Activated T-helper 17 cell treated with anti-CD3 and anti-CD28 coated beads, Interleukin-2, amount 50 U/mL, for 72 hours (primary cell): ENCODE measurements around the gene MCRIP2. TPM values are rescaled to one million over a fixed set of nuclear protein-coding genes. Genes with fewer than 3 reads are reported as not detected.

ENCODE experiments used
- ATAC-seq: fragments of 150-1000 bp; cut with Tn5 transposase; replicated peaks from 2 replicates; pipeline ENCODE4 v1.10.0; 2021; ENCODE audit warnings: mild to moderate bottlenecking, moderate library complexity
- H3K27ac Mint-ChIP-seq: one replicate; pipeline ENCODE4 v1.8.0; 2022; ENCODE audit warnings: mixed read lengths
- H3K27me3 Mint-ChIP-seq: one replicate; pipeline ENCODE4 v1.8.0; 2022; ENCODE audit warnings: mixed read lengths
- H3K36me3 Mint-ChIP-seq: one replicate; pipeline ENCODE4 v1.8.0; 2022; ENCODE audit warnings: low read depth, mild to moderate bottlenecking, mixed read lengths
- H3K4me1 Mint-ChIP-seq: one replicate; pipeline ENCODE4 v1.8.0; 2022; ENCODE audit warnings: mixed read lengths
- H3K4me3 Mint-ChIP-seq: one replicate; pipeline ENCODE4 v1.8.0; 2022; ENCODE audit warnings: mild to moderate bottlenecking, mixed read lengths
- H3K9me3 Mint-ChIP-seq: one replicate; pipeline ENCODE4 v1.8.0; 2022; ENCODE audit warnings: mixed read lengths
- total RNA-seq, 2 donors: library from RNA; stranded (reverse); gene quantifications; one replicate each; pipeline ENCODE4 v1.2.3, GENCODE V29; 2022

Gene MCRIP2
- total RNA-seq, 2 donors from 2014 or later: 29.2 to 54.5 TPM

- no peak for ATAC-seq
- Mint-ChIP-seq H3K4me3 (peak overlapping the region; percentile 82), H3K27me3 (no peaks in the 10 kb centered on the region), H3K36me3 (no peaks in the 10 kb centered on the region), H3K9me3 (no peaks in the 10 kb centered on the region), H3K4me1 (peaks cover 9% of the 10 kb centered on the region), H3K27ac (no peak overlapping the region)
These were observed 52.1 kb downstream of the MCRIP2 start for GRCh38 chr16:693766-694165.

- Mint-ChIP-seq H3K4me1 (peaks cover 9% of the 10 kb centered on the region), H3K27me3 (no peaks in the 10 kb centered on the region), H3K4me3 (peak overlapping the region; percentile 90), H3K9me3 (no peaks in the 10 kb centered on the region), H3K27ac (no peak overlapping the region), H3K36me3 (no peaks in the 10 kb centered on the region)
- no peak for ATAC-seq
These were observed 52.7 kb downstream of the MCRIP2 start for GRCh38 chr16:694187-694862.

DNA sequence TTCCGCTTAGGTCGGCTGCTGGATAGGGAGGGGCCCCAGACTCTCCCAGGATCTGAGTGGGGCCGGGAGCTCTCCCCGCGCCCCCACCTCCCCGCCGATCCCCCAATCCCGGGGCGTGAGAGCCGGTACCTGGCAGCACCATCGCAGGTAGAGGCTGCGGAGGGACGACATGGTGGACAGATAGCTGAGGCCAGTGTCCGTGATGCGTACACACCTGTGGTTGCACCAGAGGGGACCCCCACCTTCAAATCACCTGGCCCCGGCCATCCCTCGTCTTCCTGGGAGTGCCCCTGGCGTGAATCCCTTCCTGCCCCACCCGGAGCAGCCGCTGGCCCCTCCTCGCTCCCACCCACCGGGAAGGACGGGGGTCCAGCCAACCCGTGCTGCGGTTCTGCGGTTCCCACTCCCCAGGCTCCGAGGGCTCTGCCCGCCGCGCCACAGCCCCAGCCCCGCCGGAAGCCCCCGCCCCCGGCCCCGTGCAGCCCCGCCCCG, 53.3 kb downstream of the MCRIP2 start:
- Mint-ChIP-seq H3K36me3 (no peaks in the 10 kb centered on the region), H3K9me3 (no peaks in the 10 kb centered on the region), H3K27ac (peak overlapping the region; percentile 90), H3K4me1 (peaks cover 9% of the 10 kb centered on the region), H3K4me3 (peak overlapping the region; percentile 90), H3K27me3 (no peaks in the 10 kb centered on the region)
- ATAC-seq: no peak

DNA sequence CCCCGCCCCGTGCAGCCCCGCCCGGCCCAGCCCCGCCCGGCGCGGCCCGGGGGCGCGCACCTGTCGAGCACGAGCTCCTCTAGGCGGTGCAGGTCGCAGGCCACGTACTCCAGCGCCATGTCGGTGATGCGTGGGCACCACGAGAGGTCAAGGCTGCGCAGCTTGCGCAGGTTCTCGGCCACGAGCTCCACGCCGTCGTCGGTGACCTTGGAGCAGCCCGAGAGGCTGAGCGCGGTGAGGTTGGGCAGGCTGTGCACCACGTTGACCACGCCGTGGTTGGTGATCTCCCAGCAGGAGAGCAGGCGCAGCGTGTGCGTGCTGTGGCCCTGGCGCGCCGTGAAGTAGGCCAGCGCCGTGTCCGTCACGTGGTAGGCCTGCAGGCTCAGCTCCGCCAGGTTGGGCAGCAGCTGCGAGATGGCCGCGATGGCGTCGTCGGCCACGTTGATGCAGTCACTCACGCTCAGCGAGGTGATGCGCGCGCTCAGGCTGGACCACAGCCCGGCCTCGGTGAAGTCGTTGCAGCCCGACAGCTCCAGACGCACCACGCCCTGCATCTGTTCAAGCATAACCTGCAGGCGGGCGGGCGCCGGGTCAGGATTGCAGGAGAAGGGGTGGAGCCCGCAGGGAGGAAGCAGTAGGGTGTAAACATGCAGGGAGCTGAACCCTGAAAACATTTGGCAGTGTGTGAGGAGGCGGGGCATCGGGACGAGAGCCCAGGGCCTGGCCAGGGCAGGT, 53.9 kb downstream of the MCRIP2 start:
- peaks cover 9% of the 10 kb centered on the region for H3K4me1 Mint-ChIP-seq
- H3K4me3 Mint-ChIP-seq: peak overlapping the region; percentile 90
- no peaks in the 10 kb centered on the region for H3K27me3 Mint-ChIP-seq
- ATAC-seq: peak; percentile 86
- no peaks in the 10 kb centered on the region for H3K9me3 Mint-ChIP-seq
- peak overlapping the region; percentile 90 for H3K27ac Mint-ChIP-seq
- no peaks in the 10 kb centered on the region for H3K36me3 Mint-ChIP-seq

Other genes with a start within 250 kb of the MCRIP2 start
- gene NME4, start 244.6 kb upstream of the MCRIP2 start, total RNA-seq: 10 to 100 TPM; 21.8 to 41.9 TPM
- gene DECR2, start 239.9 kb upstream of the MCRIP2 start, total RNA-seq: 10 to 100 TPM; 12.0 to 12.7 TPM
- 10 to 100 TPM; 26.9 to 28.3 TPM for gene RAB11FIP3, start 216.2 kb upstream of the MCRIP2 start, total RNA-seq
- gene CAPN15, start 114.1 kb upstream of the MCRIP2 start, total RNA-seq: 100 to 1,000 TPM in 1 of 2 donors, 10 to 100 TPM in 1; 61.1 to 117 TPM
- gene PRR35, start 81.4 kb upstream of the MCRIP2 start, total RNA-seq: not detected
- 1 to 10 TPM in 1 of 2 donors, under 1 TPM in 1; 0.80 to 1.1 TPM for gene NHLRC4, start 74.8 kb upstream of the MCRIP2 start, total RNA-seq
- gene PIGQ, start 71.9 kb upstream of the MCRIP2 start, total RNA-seq: 10 to 100 TPM; 28.0 to 34.2 TPM
- 10 to 100 TPM; 12.9 TPM for gene RAB40C, start 51.8 kb upstream of the MCRIP2 start, total RNA-seq
- under 1 TPM; 0.45 to 0.53 TPM for gene WFIKKN1, start 10.8 kb upstream of the MCRIP2 start, total RNA-seq
- 100 to 1,000 TPM in 1 of 2 donors, 10 to 100 TPM in 1; 87.4 to 115 TPM for gene METTL26, start 5.5 kb upstream of the MCRIP2 start, total RNA-seq
- 10 to 100 TPM; 50.7 to 93.9 TPM for gene WDR90, start 7.5 kb downstream of the MCRIP2 start, total RNA-seq
- gene RHOT2, start 26.3 kb downstream of the MCRIP2 start, total RNA-seq: 100 to 1,000 TPM; 134 to 149 TPM
- 1 to 10 TPM; 2.9 to 5.4 TPM for gene RHBDL1, start 33.8 kb downstream of the MCRIP2 start, total RNA-seq
- 10 to 100 TPM; 47.5 to 98.2 TPM for gene STUB1, start 38.6 kb downstream of the MCRIP2 start, total RNA-seq
- gene JMJD8, start 42.5 kb downstream of the MCRIP2 start, total RNA-seq: 10 to 100 TPM; 16.8 to 26.8 TPM
- 10 to 100 TPM; 15.6 to 18.7 TPM for gene WDR24, start 48.6 kb downstream of the MCRIP2 start, total RNA-seq
- 10 to 100 TPM in 1 of 2 donors, 1 to 10 TPM in 1; 6.4 to 23.6 TPM for gene FBXL16, start 64.0 kb downstream of the MCRIP2 start, total RNA-seq
- 1 to 10 TPM; 4.5 to 8.4 TPM for gene METRN, start 73.3 kb downstream of the MCRIP2 start, total RNA-seq
- 10 to 100 TPM; 13.5 to 22.4 TPM for gene ANTKMT, start 79.3 kb downstream of the MCRIP2 start, total RNA-seq
- 1 to 10 TPM; 4.3 to 4.4 TPM for gene CCDC78, start 84.6 kb downstream of the MCRIP2 start, total RNA-seq
- 10 to 100 TPM in 1 of 2 donors, 1 to 10 TPM in 1; 9.2 to 14.0 TPM for gene HAGHL, start 85.3 kb downstream of the MCRIP2 start, total RNA-seq
- gene CIAO3, start 99.2 kb downstream of the MCRIP2 start, total RNA-seq: 10 to 100 TPM; 39.2 to 47.1 TPM
- gene MSLN, start 118.9 kb downstream of the MCRIP2 start, total RNA-seq: not detected
- gene RPUSD1, start 146.6 kb downstream of the MCRIP2 start, total RNA-seq: 10 to 100 TPM; 13.2 to 40.6 TPM
- gene CHTF18, start 146.8 kb downstream of the MCRIP2 start, total RNA-seq: 10 to 100 TPM; 65.4 to 87.1 TPM
- not detected for gene GNG13, start 158.9 kb downstream of the MCRIP2 start, total RNA-seq